NCI-H2107 treated with DMSO at 0.1 percent for 48 hours (cell line): ENCODE measurements around the gene ADPRHL1.
"Not testable (repeated sequence)": the region's sequence is repeated elsewhere in the genome, so short reads cannot be mapped to it uniquely, and the experiment has no call there.

Experiments
- DNase-seq: peaks from one replicate; lab custom pipeline; 2025; ENCODE audit not compliant: unreplicated experiment; lab: John Stamatoyannopoulos, UW

The ADPRHL1 gene

DNA sequence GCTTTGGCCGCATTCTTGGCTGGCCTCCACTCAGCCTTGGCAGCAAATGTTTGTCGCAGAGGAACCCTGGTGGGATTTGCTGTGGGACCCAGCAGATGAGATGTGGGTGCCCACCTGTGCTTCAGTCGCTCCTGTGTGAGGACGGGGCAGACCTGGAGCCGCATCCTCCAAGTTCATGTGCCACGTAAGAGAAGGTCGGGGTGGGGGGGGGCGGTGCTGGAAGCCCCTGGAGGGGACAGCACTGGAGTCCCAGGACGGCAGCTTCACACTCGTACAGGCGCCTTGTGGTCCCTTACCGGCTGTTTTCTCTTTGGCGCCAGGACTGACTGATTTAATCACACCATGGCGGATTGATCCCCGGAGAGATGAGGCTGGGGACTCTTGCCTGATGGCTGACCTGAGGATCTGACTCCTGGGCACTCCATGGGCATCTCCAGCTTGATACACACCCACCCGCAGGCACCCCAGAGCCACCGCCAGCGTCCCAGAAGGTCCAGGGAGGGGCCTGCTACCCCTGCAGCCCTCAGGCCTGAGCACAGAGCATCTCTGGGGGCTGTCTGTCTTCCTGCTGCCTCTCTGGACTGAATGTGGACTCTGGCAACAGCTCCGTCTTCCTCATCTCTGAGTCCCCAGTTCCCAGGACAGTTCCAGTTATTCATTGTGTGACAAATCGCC is 79.3 kb downstream of the ADPRHL1 start:
- DNase-seq, result no peak

- DNase-seq, result not testable (repeated sequence)
Measured at GRCh38 chr13:113371701-113372100, 81.6 kb downstream of the ADPRHL1 start.

DNA sequence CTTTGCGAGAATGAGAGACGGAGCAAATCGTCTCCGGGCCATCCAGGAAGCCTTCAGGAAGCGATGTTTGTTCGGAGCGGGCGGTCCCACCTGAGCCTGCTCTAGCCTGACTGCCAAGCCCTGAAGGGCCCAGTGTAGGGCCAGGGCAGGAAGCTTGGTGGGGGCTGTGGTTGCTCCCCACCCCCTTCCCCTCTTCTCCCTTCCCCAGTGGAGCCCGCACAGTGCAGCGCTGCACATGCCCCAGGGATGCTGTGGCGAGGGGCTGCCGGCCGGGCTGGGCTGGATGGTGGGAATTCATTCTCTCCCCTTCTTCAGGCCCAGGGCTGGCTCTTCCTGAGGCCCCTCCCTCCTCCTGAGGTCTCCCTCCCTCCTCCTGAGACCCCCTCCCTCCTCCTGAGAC is 82.2 kb downstream of the ADPRHL1 start:
- no peak for DNase-seq

DNA sequence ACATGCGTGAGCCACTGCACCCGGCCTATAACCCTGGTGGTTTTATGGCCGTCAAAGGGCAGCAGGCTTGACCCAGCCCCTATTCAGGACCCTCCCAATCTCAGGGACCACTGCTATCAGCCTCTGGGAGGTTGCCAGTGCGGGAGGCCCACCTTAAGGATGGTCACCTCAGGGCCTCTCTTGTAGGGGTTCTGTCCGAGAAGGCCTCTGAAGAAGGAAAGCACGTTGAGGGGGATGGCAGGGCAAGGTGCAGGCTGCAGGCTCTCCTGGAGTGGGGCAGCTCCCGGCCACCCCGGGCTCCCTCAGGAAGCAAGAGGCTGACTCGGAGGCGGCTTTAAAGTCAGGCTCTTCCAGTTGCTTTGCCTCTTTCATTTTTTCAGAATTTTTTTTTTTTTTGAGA is 83.4 kb downstream of the ADPRHL1 start:
- DNase-seq, result no peak

DNA sequence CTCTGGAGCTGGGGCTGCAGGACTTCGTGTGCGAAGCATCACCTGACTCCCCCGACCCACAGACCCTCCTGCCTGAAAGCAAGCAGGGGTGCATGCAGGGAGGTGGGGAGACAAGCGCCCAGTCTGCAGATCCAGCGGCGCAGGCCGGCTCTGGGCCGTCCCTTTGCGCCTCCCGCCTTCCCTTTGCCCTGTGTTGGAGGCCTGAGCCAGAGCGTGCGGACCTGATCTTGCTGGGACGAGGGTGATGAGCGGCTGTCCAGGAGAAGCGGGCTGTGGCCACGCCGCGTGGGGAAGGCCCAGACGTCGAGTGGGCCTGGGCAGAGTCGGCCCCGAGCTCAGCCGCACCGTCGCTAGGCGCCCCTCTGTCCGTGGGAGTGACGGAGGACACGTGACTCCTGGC is 84.1 kb downstream of the ADPRHL1 start:
- DNase-seq, result no peak

GRCh38 chr13:113368353-113368752 is 84.9 kb downstream of the ADPRHL1 start:
- DNase-seq, result not testable (repeated sequence)

- no peak for DNase-seq
Measured at GRCh38 chr13:113367771-113368170, 85.5 kb downstream of the ADPRHL1 start.

GRCh38 chr13:113367020-113367560 is 86.2 kb downstream of the ADPRHL1 start:
- no peak for DNase-seq

DNA sequence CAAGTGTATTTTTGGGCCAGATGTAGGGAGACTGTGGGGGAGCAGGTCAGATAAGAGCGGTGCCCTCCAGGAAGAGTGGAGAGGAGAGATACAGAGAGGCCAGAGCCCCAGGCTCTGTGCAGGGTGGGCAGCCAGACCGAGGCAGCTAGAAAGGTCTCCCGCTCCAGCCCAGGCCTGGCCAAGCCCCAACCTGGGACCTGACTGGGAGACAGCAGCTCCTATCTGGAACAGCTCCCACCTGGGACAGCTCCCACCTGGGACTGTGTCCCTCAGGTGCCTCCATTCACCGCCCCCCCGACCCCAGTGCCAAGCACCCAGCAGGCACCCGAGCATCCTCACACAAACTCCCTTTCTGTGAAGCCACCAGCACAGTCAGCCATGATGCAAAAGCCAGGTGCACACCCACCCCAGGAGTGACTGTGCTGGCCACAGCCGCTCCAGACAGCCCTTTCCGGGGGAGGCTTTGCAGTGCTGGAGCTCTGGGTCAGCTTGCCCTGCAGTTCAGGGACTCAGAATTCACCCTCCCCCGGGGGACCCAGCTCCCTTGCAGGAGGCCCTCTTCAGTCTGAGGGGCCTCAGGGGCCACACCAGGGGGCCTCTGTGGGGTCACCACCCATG is 87.2 kb downstream of the ADPRHL1 start:
- no peak for DNase-seq

DNA sequence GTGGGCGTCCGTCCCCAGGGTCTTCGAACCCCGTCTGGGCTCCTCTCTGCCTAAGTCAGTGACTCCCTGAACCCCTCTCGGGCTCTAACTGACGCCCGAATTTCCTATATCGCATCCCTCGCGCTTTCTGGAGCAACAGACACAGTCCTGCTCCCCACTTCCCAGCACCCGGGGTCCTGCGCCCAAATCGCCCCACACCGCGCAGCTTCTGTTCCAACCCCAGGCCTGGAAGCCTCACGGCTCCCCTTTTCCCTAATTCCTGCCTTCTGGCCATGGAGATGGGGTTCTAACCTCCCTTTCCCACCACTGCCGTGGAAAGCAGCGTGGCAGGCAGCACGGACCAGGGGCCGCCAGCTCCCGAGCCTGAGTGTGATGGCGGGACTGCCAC is 87.7 kb downstream of the ADPRHL1 start:
- no peak for DNase-seq

DNA sequence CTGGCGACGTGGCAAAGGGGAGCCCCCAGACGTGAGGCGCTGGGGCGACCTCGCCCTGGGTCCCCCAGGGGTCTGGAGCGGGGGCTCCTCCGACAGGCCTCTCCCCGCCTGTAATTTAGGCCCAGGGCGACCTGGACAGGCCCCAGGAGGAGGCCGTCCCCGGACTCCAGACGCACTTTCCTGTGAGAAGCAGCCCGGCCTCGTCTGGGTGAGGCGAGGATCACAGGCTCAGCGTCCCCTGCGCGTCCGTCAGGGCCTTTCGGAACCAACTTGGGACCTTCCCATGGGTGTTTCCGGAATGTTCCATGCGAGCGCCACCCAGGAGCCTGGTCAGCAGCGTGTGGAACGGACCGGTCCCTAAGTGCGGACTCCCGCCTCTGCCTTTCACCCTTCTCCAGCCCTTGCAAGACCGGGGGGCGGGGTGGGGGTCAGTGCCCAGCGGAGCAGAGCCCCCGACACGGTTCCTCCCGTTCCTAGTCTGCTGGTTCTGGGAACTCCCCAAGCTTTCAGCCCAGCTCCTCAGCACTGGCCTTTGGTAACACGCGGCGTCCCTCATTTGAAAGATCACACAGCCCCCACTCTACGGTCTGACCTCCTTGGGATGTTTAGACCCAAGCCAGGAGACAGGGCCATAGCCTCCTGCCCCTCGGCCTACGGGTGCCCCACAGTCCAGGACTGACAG is 88.2 kb downstream of the ADPRHL1 start:
- no peak for DNase-seq

DNA sequence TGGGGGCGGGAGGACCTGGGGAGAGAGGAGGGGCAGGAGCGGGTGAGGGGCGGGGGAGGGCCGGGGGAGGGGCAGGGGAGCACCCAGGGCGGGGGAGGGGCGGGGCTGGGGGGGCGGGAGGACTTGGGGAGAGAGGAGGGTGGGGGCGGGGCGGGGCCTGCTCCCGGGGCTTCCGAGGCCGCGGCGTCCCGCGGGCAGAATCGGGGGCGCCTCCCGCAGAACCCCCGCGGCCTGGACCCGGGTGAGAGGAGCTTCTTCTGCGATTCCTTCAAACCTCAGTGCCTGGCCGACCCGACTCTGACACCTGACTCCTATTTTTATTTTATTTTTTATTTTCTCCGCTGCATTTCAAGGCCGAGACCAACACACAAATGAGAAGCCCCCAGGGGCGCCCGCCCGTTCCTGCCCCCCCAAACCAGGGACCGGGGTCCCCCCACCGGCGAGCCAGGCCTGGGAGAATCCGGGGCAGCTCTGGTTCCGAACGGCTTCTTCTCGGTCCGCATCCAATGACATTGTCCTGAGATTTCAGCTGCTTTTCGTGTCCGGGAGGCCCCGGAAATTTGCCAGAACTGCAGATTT is 88.9 kb downstream of the ADPRHL1 start:
- DNase-seq, result no peak

DNA sequence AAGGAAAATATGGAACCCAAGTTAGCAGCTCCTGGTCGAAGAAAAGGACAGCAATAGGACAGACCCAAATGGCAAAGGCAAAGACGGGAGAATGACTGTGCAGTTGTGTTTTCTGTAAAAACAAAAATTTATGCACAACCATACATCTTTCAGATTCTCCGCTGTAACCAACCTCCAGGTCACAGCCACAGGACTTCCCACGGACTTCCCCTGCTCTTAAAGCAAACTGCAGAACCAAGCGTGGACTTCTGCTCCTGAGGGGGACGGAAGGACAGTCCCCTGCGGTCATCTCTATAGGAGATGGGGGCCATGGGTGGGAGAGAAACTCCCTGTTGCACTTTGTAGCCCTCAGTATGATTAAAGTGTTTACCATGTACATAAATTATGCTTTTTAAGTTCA is 91.9 kb downstream of the ADPRHL1 start:
- no peak for DNase-seq

DNA sequence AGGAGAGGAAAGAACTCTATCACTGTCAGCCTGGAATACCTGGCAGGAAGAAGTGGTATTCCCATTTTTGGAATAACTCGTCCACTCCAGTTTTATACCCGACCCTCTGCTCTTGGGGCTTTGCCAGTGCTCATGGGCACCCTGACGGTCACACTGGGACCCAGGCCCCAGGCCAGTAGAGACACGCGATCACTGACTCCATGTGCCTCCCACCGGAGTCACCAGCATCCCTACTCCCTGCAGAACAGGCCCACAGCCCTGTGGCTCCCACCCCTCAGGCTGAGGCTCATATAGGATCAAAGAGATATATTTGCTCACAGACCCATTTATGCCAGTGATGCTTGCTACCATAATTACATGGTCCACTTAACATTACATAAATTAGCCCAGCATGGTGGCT is 92.8 kb downstream of the ADPRHL1 start:
- DNase-seq, result no peak

DNA sequence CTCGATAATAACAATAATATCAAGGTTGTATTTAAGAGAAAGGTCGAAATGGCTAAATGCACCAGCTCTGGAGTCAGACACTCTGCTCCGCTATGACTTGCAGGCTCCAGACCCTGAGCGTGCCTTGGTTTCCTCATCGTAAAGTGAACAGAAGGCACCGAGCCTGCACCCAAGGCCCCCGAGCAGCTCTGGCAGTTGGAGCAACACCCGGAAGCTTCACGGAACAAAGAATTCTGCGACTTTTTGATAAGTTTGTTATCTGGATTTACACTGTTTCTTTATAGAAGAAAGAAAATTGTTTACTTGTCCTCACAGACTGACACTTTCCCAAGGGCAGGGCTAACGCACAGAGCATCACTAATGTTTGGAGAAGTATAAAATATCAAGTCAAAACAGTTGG is 93.7 kb downstream of the ADPRHL1 start:
- DNase-seq, result no peak

DNA sequence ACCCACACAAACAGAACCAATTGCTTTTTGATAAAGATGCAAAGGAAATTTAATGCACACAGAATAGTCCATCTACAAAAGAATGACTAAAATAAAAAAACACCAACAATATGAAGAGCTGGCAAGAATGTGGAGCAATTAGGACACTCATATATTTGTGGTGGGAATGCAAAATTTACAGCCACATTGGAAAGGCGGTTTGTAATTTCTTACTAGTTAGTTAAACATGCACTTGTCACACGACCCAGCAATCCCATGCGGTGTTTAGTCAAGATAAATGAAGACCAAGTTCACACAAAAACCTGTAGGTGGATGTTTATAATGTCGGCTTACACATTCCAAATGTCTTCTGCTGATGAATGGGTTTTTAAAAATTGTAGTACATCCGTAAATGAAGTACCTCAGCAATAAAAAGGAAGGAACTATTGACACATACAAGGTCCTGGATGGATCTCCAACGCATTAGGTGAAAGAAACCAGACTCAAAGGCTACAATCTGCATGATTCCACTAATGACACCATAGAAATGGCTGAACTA is 94.6 kb downstream of the ADPRHL1 start:
- no peak for DNase-seq

DNA sequence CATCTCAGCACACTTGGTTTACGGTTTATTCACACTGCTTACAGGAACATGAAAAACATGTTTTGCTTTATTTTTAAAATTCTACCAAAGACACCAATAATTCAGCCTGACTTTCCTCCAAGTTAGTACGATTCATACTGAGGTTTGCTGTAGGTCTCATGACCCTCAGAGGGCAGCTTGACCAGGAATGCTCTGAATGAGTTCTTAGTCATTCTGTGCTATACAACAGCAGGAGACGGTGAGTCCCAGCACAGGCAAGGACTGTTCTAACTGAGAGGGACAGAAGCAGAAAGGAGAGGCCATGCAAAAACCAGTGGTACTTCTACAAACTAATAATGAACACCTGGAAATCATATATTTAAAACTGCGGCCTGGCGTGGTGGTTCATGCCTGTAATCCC is 95.8 kb downstream of the ADPRHL1 start:
- DNase-seq, result no peak

DNA sequence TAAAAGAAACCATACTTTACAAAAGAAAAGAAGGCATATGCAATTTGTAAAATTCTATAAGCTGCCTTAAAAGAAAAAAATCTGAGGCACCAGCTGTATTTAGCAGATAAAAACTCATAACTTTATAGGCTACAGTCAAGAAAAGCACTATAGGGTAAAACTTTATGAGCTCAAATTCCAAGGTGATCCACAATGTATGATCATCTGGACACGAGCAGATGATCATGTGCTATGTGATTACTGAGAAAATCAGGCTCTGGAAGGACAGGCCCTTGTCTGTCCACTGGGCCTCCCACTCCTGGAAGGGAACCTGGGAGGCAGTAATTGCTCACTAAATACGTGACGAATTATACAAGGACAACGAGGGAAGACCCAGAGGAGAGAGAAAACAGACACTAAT is 96.7 kb downstream of the ADPRHL1 start:
- DNase-seq, result no peak

DNA sequence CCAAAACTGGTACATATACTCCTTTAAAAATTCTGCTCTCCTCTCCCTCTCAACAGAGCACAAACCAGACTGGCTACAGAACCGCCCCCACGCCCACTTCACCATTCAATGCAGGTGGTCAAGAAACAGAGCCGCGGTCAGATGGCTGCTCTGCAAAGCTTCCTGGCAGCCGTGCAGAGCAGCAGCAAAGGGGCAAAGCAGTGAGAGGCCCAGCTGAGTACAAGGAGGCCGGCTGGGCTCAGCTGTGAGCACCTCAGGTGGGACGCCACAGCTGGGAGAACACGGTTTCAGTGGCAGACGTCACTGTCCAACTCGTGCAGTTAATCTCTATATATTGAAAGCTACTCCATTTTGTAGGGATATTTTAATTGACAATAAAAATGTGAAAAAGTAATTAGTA is 97.7 kb downstream of the ADPRHL1 start:
- no peak for DNase-seq

DNA sequence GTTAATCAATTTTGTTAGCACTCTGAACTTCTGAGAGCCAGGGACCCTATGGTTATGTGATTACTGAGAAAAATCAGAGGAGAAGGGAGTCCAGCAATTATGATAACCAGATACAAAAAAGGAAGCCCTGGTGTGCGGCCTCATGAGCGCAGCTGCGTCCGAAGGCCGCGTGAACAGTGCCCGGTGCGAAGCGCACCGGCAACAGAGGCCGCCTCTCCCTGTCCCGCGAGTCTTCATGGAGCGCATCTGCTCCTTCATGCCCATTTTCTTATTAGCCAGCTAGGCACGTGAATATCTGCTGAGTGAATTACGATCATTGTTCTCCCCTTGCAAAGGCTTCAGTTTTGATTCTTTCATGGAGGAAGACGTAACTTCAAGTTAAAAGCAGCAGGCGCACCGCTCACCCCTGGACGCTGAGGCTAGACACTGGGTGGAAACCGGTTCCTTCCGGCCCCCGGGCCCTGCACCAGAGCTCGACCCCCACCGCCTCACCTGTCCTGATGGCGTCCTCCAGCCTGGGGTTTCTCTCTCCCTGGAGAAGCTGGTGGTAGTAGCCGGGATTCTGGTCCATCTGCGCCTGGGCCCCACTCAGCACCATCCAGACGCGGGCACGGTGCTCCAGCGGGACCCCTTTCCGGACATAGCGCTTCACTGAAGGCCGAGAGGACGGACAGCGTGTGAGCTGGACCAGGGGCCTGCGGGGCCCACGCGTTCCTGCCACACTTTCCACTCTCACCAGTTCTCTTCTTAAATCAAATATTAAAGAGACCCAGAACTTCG is 98.3 kb downstream of the ADPRHL1 start:
- no peak for DNase-seq

- DNase-seq, result no peak
Measured at GRCh38 chr13:113353254-113353653, 100.0 kb downstream of the ADPRHL1 start.
